HepG2 (cell line): ENCODE results near the gene PARD3. TPM values are rescaled to one million over a fixed set of nuclear protein-coding genes. Genes with fewer than 3 reads are reported as not detected.

Experiments
- HDAC2 ChIP-seq: sonication (generic); formaldehyde crosslinking; IDR thresholded peaks from 2 replicates; pipeline ENCODE4 v1.4.0; 2020; ENCODE audit warnings: missing genetic modification reagents
- KLF16 ChIP-seq, 2 experiments: sonication (generic) in 1 of 2; formaldehyde crosslinking in 1 of 2; IDR thresholded peaks; 2 replicates each; pipeline versions ENCODE4 v1.6.1 to v1.8.0; 2016 to 2023; ENCODE audit warnings: missing genetic modification reagents in 2 of 2, missing compliant biosample characterization in 1 of 2
- SCMH1 ChIP-seq: sonication (generic); formaldehyde crosslinking; IDR thresholded peaks from 2 replicates; pipeline ENCODE4 v1.9.0; 2021; ENCODE audit warnings: missing genetic modification reagents, mild to moderate bottlenecking, borderline replicate concordance
- ZFAT ChIP-seq: sonication (generic); formaldehyde crosslinking; conservative IDR thresholded peaks from 2 replicates; pipeline ENCODE4 v1.8.1; 2023; ENCODE audit warnings: missing genetic modification reagents, inconsistent platforms
- ZNF124 ChIP-seq: sonication (generic); formaldehyde crosslinking; IDR thresholded peaks from 2 replicates; pipeline ENCODE4 v1.4.0; 2020; ENCODE audit warnings: missing genetic modification reagents
- ZNF224 ChIP-seq: sonication (generic); formaldehyde crosslinking; IDR thresholded peaks from 2 replicates; pipeline ENCODE4 v1.5.0; 2020; ENCODE audit warnings: mild to moderate bottlenecking, missing genetic modification reagents
- polyA plus RNA-seq, 8 experiments: library from polyadenylated mRNA; depleted of rRNA in 3 of 8; stranded (reverse) in 7 of 8; unstranded in 1 of 8; fragments of >200 nt; fragmentation: Illumina TruSeq in 4 of 8; extraction: Trizol in 4 of 8; gene quantifications; 2 replicates each; pipeline versions ENCODE4 v1.2.1 to v1.2.3, GENCODE V29; 2011 to 2016; ENCODE audit warnings: low read depth in 4 of 8, missing spikeins in 1 of 8, mixed read lengths in 1 of 8; ENCODE audit not compliant: insufficient read depth in 1 of 8
- total RNA-seq, 5 experiments: library from RNA; depleted of rRNA; stranded (reverse); fragments of >200 nt; fragmentation: Illumina TruSeq; extraction: Trizol; gene quantifications; 2 replicates each; pipeline ENCODE4 v1.2.3, GENCODE V29; 2016; ENCODE audit warnings: low read depth in 1 of 5
- TF ChIP-seq, protein P1 (sequence below): sonication (generic); formaldehyde crosslinking; IDR thresholded peaks from 2 replicates; pipeline ENCODE4 v1.4.0; 2020; ENCODE audit warnings: missing genetic modification reagents, borderline replicate concordance
- TF ChIP-seq, protein P2 (sequence below): IDR thresholded peaks from 2 replicates; pipeline ENCODE4 v1.6.1; 2016; ENCODE audit warnings: control low read depth
- TF ChIP-seq, protein P3 (sequence below): sonication (generic); formaldehyde crosslinking; IDR thresholded peaks from 2 replicates; pipeline ENCODE4 v1.4.0; 2020; ENCODE audit warnings: missing genetic modification reagents, borderline replicate concordance

The PARD3 gene
- total and polyA plus RNA-seq, 2 of the 13 experiments (the other 11 are each of a cell fraction or from before 2014, with no cell fraction given): 40.9 to 60.0 TPM

DNA sequence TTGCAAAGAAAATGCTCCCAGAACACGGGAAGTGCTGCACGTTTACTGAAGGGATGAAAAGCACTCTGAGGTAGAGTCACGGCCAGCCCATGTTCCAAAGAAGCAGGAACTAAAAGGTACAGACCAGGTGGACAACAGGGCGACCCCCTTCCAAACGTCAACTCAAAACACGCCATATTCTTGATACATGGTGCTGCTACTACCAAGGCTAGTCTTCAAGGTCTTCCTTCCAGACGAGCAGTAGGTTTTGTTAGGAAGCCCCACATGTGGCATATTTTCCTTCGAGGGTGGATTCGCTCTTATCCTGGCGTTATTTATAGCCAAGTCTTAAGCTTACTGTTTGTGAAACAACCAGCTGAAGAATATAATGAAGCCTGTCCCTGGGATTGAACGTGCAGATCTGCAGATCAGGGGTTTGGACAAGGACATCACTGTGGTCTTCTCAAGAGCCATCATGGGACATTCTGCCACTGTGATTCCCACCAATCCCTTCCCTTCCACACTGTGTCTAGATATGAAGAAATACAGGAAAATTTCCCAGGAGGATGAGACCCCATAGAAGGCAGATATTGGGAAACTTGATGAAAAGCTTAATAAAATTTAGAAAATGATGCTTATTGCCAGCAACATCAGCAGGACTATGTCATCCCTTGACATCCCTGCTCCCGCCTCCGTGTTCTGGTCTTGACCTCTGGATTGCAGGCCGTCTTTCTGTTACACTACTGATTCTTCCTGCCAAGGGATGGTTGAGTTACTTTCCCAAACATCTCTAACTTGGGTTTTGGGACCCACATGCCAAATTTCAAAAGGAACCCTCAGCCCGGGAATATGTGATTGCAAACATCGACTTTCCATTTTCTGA is 734.4 kb downstream of the PARD3 start (continued):
- TF ChIP-seq, protein P1, sequence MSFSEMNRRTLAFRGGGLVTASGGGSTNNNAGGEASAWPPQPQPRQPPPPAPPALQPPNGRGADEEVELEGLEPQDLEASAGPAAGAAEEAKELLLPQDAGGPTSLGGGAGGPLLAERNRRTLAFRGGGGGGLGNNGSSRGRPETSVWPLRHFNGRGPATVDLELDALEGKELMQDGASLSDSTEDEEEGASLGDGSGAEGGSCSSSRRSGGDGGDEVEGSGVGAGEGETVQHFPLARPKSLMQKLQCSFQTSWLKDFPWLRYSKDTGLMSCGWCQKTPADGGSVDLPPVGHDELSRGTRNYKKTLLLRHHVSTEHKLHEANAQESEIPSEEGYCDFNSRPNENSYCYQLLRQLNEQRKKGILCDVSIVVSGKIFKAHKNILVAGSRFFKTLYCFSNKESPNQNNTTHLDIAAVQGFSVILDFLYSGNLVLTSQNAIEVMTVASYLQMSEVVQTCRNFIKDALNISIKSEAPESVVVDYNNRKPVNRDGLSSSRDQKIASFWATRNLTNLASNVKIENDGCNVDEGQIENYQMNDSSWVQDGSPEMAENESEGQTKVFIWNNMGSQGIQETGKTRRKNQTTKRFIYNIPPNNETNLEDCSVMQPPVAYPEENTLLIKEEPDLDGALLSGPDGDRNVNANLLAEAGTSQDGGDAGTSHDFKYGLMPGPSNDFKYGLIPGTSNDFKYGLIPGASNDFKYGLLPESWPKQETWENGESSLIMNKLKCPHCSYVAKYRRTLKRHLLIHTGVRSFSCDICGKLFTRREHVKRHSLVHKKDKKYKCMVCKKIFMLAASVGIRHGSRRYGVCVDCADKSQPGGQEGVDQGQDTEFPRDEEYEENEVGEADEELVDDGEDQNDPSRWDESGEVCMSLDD (CRISPR knock-in tag): no peak
- TF ChIP-seq, protein P2, sequence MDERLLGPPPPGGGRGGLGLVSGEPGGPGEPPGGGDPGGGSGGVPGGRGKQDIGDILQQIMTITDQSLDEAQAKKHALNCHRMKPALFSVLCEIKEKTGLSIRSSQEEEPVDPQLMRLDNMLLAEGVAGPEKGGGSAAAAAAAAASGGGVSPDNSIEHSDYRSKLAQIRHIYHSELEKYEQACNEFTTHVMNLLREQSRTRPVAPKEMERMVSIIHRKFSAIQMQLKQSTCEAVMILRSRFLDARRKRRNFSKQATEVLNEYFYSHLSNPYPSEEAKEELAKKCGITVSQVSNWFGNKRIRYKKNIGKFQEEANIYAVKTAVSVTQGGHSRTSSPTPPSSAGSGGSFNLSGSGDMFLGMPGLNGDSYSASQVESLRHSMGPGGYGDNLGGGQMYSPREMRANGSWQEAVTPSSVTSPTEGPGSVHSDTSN (CRISPR knock-in tag): no peak
- TF ChIP-seq, protein P3, sequence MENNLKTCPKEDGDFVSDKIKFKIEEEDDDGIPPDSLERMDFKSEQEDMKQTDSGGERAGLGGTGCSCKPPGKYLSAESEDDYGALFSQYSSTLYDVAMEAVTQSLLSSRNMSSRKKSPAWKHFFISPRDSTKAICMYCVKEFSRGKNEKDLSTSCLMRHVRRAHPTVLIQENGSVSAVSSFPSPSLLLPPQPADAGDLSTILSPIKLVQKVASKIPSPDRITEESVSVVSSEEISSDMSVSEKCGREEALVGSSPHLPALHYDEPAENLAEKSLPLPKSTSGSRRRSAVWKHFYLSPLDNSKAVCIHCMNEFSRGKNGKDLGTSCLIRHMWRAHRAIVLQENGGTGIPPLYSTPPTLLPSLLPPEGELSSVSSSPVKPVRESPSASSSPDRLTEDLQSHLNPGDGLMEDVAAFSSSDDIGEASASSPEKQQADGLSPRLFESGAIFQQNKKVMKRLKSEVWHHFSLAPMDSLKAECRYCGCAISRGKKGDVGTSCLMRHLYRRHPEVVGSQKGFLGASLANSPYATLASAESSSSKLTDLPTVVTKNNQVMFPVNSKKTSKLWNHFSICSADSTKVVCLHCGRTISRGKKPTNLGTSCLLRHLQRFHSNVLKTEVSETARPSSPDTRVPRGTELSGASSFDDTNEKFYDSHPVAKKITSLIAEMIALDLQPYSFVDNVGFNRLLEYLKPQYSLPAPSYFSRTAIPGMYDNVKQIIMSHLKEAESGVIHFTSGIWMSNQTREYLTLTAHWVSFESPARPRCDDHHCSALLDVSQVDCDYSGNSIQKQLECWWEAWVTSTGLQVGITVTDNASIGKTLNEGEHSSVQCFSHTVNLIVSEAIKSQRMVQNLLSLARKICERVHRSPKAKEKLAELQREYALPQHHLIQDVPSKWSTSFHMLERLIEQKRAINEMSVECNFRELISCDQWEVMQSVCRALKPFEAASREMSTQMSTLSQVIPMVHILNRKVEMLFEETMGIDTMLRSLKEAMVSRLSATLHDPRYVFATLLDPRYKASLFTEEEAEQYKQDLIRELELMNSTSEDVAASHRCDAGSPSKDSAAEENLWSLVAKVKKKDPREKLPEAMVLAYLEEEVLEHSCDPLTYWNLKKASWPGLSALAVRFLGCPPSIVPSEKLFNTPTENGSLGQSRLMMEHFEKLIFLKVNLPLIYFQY (CRISPR knock-in tag): no peak
- TF ChIP-seq ZNF224 (CRISPR knock-in tag): no peak
- TF ChIP-seq KLF16 (CRISPR knock-in tag; IDR thresholded peaks at IDR 0.05): no peak
- TF ChIP-seq SCMH1: no peak
- no peak for TF ChIP-seq ZFAT (CRISPR knock-in tag)
- TF ChIP-seq HDAC2 (CRISPR knock-in tag): no peak
- TF ChIP-seq ZNF124 (CRISPR knock-in tag): no peak
- TF ChIP-seq, all 625 proteins: peak for 0
